Suprapubic skin (tissue), 4 donors: ENCODE data around the gene MARF1. TPM values are rescaled to one million over a fixed set of nuclear protein-coding genes. Genes with fewer than 3 reads are reported as not detected.

Source experiments
- DNase-seq, 2 donors: peaks; one replicate each; pipeline ENCODE4 v3.0.0-alpha.2; 2019; ENCODE audit warnings: low spot score in 2 of 2
- H3K27ac ChIP-seq: fragments of 200-600 bp; sonication (generic); one replicate; pipeline ENCODE4 v1.5.1; 2019
- H3K27me3 ChIP-seq: fragments of 200-600 bp; sonication (generic); one replicate; pipeline ENCODE4 v1.5.1; 2019
- H3K36me3 ChIP-seq: fragments of 200-600 bp; sonication (generic); one replicate; pipeline ENCODE4 v1.5.1; 2019
- H3K4me1 ChIP-seq: fragments of 200-600 bp; sonication (generic); one replicate; pipeline ENCODE4 v1.5.1; 2019
- H3K4me3 ChIP-seq: fragments of 200-600 bp; sonication (generic); one replicate; pipeline ENCODE4 v1.5.1; 2019; ENCODE audit warnings: mild to moderate bottlenecking
- H3K9me3 ChIP-seq: fragments of 200-600 bp; sonication (generic); one replicate; pipeline ENCODE4 v1.5.1; 2019
- EP300 ChIP-seq: sonication (generic); formaldehyde crosslinking; IDR thresholded peaks from one replicate; pipeline ENCODE4 v1.6.1; 2017; ENCODE audit warnings: antibody characterized with exemption
- POLR2A ChIP-seq, 2 donors: fragments of 450-650 bp; IDR thresholded peaks; one replicate each; pipeline ENCODE4 v1.6.1; 2017; ENCODE audit warnings: antibody characterized with exemption in 2 of 2, mild to moderate bottlenecking in 2 of 2, moderate library complexity in 2 of 2
- POLR2AphosphoS5 ChIP-seq, 3 donors: sonication (generic); formaldehyde crosslinking; IDR thresholded peaks; one replicate each; pipeline ENCODE4 v1.6.1; 2017; ENCODE audit warnings: antibody characterized with exemption in 3 of 3
- WGBS: methylation state at CpG from one replicate; pipeline ENCODE4 v1.1.5; 2018; 5-methylcytosine and 5-hydroxymethylcytosine counted together
- total RNA-seq, 4 donors: library from RNA; depleted of rRNA; stranded (reverse); fragments of >200 nt; gene quantifications; one replicate each; pipeline ENCODE4 v1.1.0, GENCODE V29; 2016
- TF ChIP-seq, protein P1 (sequence below), 2 donors: fragments of 200-600 bp in 1 of 2; fragments of 450-650 bp in 1 of 2; sonication (generic) in 1 of 2; IDR thresholded peaks; one replicate each; pipeline ENCODE4 v1.5.1; 2016 to 2019; ENCODE audit warnings: antibody characterized with exemption in 2 of 2, mild to moderate bottlenecking in 1 of 2, moderate library complexity in 1 of 2

MARF1 gene
- total RNA-seq, 4 donors from 2014 or later, result 36.2 to 117 (median 44.2) TPM

DNA sequence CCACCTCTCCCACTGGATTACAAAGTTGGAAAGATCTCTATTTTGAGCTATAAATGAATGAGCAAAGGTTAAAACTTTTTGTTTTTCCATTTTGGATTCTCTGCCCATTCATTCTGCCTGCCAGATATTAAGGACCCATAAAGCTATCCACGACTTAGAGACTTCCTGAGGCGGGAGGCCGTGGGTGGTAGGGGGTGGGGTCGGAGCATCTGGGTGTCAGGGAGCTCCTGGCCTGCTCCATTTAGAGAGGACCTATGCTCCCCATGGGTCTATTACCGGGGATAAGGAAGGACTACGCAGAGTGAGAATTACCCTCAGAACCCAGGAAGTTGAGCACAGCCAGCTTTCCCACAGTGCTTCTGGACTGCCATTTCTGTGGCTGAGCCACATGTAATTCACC, 45.8 kb downstream of the MARF1 start:
- H3K4me1 ChIP-seq, result peaks cover 12% of the 10 kb centered on the region
- no peak overlapping the region for H3K27ac ChIP-seq
- H3K27me3 ChIP-seq, result no peaks in the 10 kb centered on the region
- H3K9me3 ChIP-seq, result no peaks in the 10 kb centered on the region
- no peak overlapping the region for H3K4me3 ChIP-seq
- no peak for DNase-seq
- peaks cover 76% of the 10 kb centered on the region for H3K36me3 ChIP-seq
- TF ChIP-seq POLR2A (IDR thresholded peaks at IDR 0.05) (no peak), POLR2AphosphoS5 (IDR thresholded peaks at IDR 0.05) (no peak), EP300 (no peak)
- TF ChIP-seq, protein P1, sequence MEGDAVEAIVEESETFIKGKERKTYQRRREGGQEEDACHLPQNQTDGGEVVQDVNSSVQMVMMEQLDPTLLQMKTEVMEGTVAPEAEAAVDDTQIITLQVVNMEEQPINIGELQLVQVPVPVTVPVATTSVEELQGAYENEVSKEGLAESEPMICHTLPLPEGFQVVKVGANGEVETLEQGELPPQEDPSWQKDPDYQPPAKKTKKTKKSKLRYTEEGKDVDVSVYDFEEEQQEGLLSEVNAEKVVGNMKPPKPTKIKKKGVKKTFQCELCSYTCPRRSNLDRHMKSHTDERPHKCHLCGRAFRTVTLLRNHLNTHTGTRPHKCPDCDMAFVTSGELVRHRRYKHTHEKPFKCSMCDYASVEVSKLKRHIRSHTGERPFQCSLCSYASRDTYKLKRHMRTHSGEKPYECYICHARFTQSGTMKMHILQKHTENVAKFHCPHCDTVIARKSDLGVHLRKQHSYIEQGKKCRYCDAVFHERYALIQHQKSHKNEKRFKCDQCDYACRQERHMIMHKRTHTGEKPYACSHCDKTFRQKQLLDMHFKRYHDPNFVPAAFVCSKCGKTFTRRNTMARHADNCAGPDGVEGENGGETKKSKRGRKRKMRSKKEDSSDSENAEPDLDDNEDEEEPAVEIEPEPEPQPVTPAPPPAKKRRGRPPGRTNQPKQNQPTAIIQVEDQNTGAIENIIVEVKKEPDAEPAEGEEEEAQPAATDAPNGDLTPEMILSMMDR (IDR thresholded peaks at IDR 0.05), result no peak
- WGBS, result 75% methylated on average over 6 of the region's 6 CpGs

DNA sequence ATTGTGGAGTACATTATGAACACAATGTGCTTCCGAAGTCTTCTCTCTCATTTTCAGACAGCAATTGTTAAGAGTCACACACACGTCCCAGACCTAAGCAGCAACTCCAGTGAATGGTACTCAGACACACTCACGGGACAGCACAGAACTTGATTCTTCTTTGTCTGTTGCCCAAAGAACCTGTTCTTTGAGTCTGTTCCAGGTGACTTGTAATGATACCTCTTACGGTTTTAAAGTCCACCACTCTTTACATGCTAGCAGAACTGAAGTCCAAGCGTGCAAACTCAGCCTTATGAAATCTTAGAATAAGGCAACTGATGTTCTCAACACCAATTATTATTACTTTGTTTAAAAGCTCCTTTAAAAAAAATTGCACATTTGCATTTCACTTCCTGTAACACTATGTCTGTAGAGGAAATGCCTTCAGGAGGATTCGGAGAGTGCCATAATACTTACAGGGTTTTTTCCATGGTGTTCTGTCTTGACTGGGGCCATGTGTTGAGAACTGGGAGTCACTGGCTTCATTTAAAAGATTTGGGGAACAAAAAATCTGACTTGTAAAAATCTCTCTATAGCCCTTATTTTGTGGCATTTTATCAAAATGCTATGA, 48.1 kb downstream of the MARF1 start:
- 74% methylated on average over 6 of the region's 6 CpGs for WGBS
- Histone ChIP-seq H3K36me3 (peaks cover 53% of the 10 kb centered on the region), H3K27ac (no peak overlapping the region)

DNA sequence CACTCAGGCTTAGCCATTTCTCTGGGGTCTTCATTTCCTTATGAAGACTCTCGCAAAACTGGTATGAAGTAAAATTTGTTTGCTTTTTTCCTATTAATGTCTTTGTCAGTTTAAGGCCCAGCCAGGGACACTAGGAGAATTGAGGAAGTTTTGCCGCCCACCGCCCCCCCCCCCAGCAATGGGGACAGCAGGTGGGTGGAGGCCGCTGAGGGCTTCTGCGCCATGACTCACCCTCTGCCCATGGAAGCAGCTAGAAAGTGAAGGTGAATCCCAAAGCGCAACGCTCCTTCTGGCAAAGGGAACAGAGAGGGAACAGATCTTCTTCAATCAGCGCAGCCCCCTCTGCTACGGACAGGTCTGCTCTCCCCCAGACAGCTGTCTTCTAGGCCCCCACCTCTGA, 49.7 kb downstream of the MARF1 start:
- DNase-seq, result no peak
- peak overlapping the region; percentile 69 for H3K27ac ChIP-seq
- peaks cover 37% of the 10 kb centered on the region for H3K36me3 ChIP-seq
- no peak for TF ChIP-seq POLR2AphosphoS5 (IDR thresholded peaks at IDR 0.05)
- TF ChIP-seq EP300, result no peak
- TF ChIP-seq POLR2A (IDR thresholded peaks at IDR 0.05), result no peak
- TF ChIP-seq, protein P1 (IDR thresholded peaks at IDR 0.05), result no peak
- WGBS, result 90% methylated on average over 9 of the region's 9 CpGs
- H3K4me3 ChIP-seq, result no peak overlapping the region
- peaks cover 30% of the 10 kb centered on the region for H3K4me1 ChIP-seq
- H3K27me3 ChIP-seq, result no peaks in the 10 kb centered on the region
- H3K9me3 ChIP-seq, result no peaks in the 10 kb centered on the region

More for the DNA sequence above, 48.1 kb downstream of the MARF1 start:
- DNase-seq, result no peak
- TF ChIP-seq, protein P1 (IDR thresholded peaks at IDR 0.05), result no peak
- no peak for TF ChIP-seq POLR2AphosphoS5 (IDR thresholded peaks at IDR 0.05)
- TF ChIP-seq EP300, result no peak
- no peak for TF ChIP-seq POLR2A (IDR thresholded peaks at IDR 0.05)
- Histone ChIP-seq H3K4me3 (no peak overlapping the region), H3K9me3 (no peaks in the 10 kb centered on the region), H3K27me3 (no peaks in the 10 kb centered on the region), H3K4me1 (peaks cover 30% of the 10 kb centered on the region)

- DNase-seq, result no peak
- WGBS, result 75% methylated on average over 9 of the region's 9 CpGs
- Histone ChIP-seq H3K9me3 (no peaks in the 10 kb centered on the region), H3K36me3 (peaks cover 33% of the 10 kb centered on the region), H3K27ac (peak overlapping the region; percentile 69), H3K27me3 (no peaks in the 10 kb centered on the region), H3K4me1 (peaks cover 30% of the 10 kb centered on the region), H3K4me3 (no peak overlapping the region)
- TF ChIP-seq POLR2AphosphoS5 (IDR thresholded peaks at IDR 0.05), result no peak
- TF ChIP-seq, protein P1 (IDR thresholded peaks at IDR 0.05), result no peak
- no peak for TF ChIP-seq POLR2A (IDR thresholded peaks at IDR 0.05)
- TF ChIP-seq EP300, result no peak
Measured at GRCh38 chr16:15592324-15592723, 50.6 kb downstream of the MARF1 start.

DNA sequence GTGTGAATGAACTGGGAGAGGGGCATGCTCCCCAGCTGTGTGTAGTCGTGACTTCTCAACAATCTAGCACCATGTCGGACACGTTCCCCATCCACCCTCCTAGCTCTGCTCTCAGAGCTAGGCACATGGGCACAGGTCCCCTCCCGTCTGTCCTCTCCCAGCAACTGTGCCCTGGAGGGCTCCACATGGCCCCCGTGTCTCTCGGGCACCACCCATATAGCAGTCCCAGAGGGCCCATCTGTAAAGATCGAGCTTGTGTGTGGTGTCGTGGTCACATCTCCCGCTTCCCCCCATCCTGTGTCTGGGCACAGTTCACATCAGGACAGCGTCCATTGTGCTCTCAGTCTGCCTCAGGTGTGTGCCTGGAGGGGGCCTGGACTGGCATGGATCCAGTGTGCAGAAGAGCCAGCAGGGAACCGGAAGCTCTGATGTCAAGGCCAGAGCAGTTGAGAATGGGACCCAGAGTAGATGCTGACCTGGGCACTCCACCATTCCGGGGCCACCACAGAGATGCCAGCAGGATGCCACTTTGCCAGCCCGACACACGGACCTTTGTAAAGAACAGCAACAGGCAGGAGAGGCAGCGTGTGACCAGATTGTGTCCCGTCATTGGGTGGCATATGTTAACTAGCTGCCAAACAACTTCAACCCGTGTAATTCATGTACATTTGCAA, 55.7 kb downstream of the MARF1 start:
- Histone ChIP-seq H3K27ac (no peak overlapping the region), H3K36me3 (peaks cover 17% of the 10 kb centered on the region), H3K4me3 (no peak overlapping the region), H3K27me3 (no peaks in the 10 kb centered on the region), H3K9me3 (no peaks in the 10 kb centered on the region), H3K4me1 (peaks cover 19% of the 10 kb centered on the region)
- no peak for TF ChIP-seq POLR2AphosphoS5 (IDR thresholded peaks at IDR 0.05)
- TF ChIP-seq POLR2A (IDR thresholded peaks at IDR 0.05), result no peak
- no peak for TF ChIP-seq EP300
- TF ChIP-seq, protein P1 (IDR thresholded peaks at IDR 0.05), result no peak
- DNase-seq, result no peak
- WGBS, result 93% methylated on average over 16 of the region's 17 CpGs
